Activated B cell treated with CpG ODN at 0.5 μM for 24 hours (primary cell): ENCODE data around the gene ACADS. TPM values are rescaled to one million over a fixed set of nuclear protein-coding genes. Genes with fewer than 3 reads are reported as not detected.

ENCODE experiments used
- ATAC-seq: fragments of 200-7000 bp; cut with Tn5 transposase; one replicate; pipeline ENCODE4 v1.10.0; 2021; ENCODE audit warnings: low read depth, mild to moderate bottlenecking, moderate library complexity
- CTCF ChIA-PET: fragments of 350-600 bp; sonication (Branson Sonifier 250); formaldehyde crosslinking; loops from one replicate; lab custom pipeline; 2021; ENCODE audit warnings: antibody characterized with exemption; lab: Charles Lee
- POLR2A ChIA-PET: fragments of 350-600 bp; sonication (Branson Sonifier 250); formaldehyde crosslinking; loops from one replicate; lab custom pipeline; 2021; ENCODE audit warnings: antibody characterized with exemption; lab: Charles Lee
- DNase-seq: peaks from one replicate; pipeline ENCODE4 v3.0.0; 2022
- H3K27ac Mint-ChIP-seq: one replicate; pipeline ENCODE4 v1.8.0; 2020; ENCODE audit warnings: mixed read lengths
- H3K27me3 Mint-ChIP-seq: one replicate; pipeline ENCODE4 v1.8.0; 2021; ENCODE audit warnings: mixed read lengths
- H3K36me3 Mint-ChIP-seq: one replicate; pipeline ENCODE4 v1.8.0; 2021; ENCODE audit warnings: low read depth, mixed read lengths
- H3K4me1 Mint-ChIP-seq: one replicate; pipeline ENCODE4 v1.8.0; 2021; ENCODE audit warnings: mixed read lengths
- H3K4me3 Mint-ChIP-seq: one replicate; pipeline ENCODE4 v1.8.0; 2020; ENCODE audit warnings: mild to moderate bottlenecking, mixed read lengths
- H3K9me3 Mint-ChIP-seq: one replicate; pipeline ENCODE4 v1.8.0; 2020; ENCODE audit warnings: mixed read lengths
- intact Hi-C: fragments of 100-400 bp; cut with micrococcal nuclease; formaldehyde crosslinking; loops from one replicate; pipeline ENCODE4 v1.15.1; 2024
- total RNA-seq: library from RNA; stranded (reverse); gene quantifications from 2 replicates; pipeline ENCODE4 v1.2.3, GENCODE V29; 2022
- TF ChIP-seq, protein P1 (sequence below): fragments of 200-600 bp; IDR thresholded peaks from one replicate; pipeline ENCODE4 v1.8.0; 2022; ENCODE audit warnings: antibody characterized with exemption, mild to moderate bottlenecking

ACADS gene
- total RNA-seq, 1 donor from 2014 or later, result 11.1 TPM

DNA sequence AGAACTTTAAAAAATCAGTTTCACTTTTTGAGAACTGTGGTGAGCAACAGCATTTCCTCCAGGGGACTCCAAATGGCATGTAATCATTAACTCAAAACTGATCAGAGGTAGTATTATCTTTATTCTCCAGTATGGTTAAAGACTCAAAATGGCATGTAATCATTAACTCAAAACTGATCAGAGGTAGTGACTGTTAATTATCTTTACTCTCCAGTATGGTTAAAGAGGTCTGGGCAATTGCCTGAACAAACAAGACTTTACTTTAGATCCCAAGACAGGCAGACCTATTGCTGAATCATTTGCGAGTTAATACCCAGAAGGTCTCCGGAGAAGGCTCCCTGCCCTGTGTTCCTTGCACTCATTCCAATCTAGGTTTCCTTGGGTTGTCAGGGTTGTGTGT lies 6.6 kb upstream of the ACADS start:
- H3K36me3 Mint-ChIP-seq, result peaks cover 77% of the 10 kb centered on the region
- H3K4me3 Mint-ChIP-seq, result no peak overlapping the region
- H3K27me3 Mint-ChIP-seq, result no peaks in the 10 kb centered on the region
- ChIA-PET CTCF (interaction anchor here (2.1 kb wide), 1 partner anchor 72 kb away, joined by 6 read pairs; no protein-coding TSS in a partner anchor), POLR2A (no interaction called here)
- TF ChIP-seq, protein P1, sequence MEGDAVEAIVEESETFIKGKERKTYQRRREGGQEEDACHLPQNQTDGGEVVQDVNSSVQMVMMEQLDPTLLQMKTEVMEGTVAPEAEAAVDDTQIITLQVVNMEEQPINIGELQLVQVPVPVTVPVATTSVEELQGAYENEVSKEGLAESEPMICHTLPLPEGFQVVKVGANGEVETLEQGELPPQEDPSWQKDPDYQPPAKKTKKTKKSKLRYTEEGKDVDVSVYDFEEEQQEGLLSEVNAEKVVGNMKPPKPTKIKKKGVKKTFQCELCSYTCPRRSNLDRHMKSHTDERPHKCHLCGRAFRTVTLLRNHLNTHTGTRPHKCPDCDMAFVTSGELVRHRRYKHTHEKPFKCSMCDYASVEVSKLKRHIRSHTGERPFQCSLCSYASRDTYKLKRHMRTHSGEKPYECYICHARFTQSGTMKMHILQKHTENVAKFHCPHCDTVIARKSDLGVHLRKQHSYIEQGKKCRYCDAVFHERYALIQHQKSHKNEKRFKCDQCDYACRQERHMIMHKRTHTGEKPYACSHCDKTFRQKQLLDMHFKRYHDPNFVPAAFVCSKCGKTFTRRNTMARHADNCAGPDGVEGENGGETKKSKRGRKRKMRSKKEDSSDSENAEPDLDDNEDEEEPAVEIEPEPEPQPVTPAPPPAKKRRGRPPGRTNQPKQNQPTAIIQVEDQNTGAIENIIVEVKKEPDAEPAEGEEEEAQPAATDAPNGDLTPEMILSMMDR, result no peak
- no peak for ATAC-seq
- no peak for DNase-seq
- peaks cover 17% of the 10 kb centered on the region for H3K4me1 Mint-ChIP-seq
- no peak overlapping the region for H3K27ac Mint-ChIP-seq
- intact Hi-C loops, result loop anchor here (10.0 kb wide), 1 partner anchor 284 kb away; the partner anchor contains the start of gene COX6A1
- H3K9me3 Mint-ChIP-seq, result no peaks in the 10 kb centered on the region

DNA sequence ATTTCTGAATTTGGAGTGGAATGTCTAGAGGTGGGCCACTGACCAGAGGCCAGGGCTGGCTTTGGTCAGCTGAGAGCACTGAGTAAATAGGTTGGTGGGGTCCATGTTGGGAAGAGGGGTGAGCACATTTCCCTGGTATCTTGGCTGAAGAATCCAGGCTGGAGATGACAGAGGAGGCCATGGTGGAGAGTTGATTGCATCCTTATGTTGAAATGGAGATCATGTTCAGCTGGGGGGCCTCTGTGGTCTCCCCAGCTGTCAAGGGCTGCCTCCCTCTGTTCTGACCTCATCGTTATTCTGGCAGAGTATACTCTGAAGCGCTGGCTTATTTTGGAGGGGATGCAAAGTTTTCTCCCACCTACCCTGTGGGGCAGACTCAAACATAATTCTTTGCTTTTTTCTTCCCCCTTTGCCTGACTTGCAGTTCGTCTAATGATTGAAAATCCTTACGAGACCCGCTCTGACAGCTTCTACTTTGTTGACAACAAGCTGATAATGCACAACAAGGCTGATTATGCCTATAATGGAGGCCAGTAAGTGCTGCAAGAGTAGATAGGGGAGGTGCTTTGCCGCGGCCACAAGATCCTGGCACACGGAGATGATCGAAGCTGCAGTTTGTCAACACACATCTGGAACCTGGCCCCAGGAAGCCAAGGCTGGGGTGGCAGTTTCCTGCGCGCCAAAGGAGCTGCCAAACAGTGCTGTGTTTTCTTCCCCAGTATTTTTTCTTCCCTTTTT lies 6.0 kb upstream of the ACADS start:
- H3K9me3 Mint-ChIP-seq, result no peaks in the 10 kb centered on the region
- H3K27me3 Mint-ChIP-seq, result no peaks in the 10 kb centered on the region
- DNase-seq, result no peak
- H3K27ac Mint-ChIP-seq, result no peak overlapping the region
- TF ChIP-seq, protein P1, result no peak
- H3K4me3 Mint-ChIP-seq, result no peak overlapping the region
- H3K4me1 Mint-ChIP-seq, result peaks cover 17% of the 10 kb centered on the region
- peaks cover 74% of the 10 kb centered on the region for H3K36me3 Mint-ChIP-seq
- intact Hi-C loops, result loop anchor here (10.0 kb wide), 1 partner anchor 285 kb away; the partner anchor contains the start of gene COX6A1
- ATAC-seq, result no peak
- POLR2A ChIA-PET, result interaction anchor here (0.6 kb wide), 2 partner anchors 223 to 437 kb away, joined by 4 to 5 read pairs; no protein-coding TSS in a partner anchor
- CTCF ChIA-PET, result interaction anchor here (1.2 to 2.1 kb wide), 2 partner anchors 70 to 73 kb away, joined by 3 to 6 read pairs; no protein-coding TSS in a partner anchor

DNA sequence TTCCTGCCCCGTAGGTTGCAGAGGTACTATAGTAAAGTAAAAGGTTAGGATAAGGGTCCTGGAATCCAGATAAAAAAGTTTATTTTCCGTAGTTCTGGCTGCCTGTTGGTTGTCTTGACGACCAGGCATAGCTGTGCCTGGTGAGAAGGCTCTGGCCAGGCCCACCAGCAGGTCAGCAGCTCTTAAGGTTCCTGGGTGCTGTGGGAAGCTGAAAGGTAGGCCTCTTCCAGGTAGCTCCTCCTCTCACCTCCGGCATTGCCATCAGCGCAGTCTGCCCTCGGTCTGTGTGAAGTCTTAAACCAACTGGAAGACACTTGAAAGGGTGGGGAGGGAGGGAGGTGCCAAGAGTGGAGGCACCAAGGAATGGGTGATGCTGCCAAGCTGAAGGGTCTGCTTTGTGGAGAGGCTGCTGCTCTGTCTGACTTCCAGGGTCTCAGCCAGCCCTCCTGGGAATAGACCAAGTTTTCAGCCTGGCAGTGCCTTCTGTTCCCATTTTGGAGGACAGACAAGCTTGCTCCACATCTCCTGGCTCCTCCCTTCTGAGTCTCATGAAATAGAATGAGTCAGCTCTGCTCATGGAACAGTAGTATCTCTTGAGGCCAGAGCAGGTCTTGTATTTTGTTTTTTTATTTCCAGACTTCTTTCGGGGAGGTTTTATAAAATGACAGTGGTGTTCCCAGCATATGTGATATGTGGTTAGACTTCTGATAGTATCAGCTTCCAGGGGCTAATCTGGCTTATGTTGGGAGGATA lies 5.2 kb upstream of the ACADS start:
- ATAC-seq (no peak), DNase-seq (no peak)
- TF ChIP-seq, protein P1, result no peak
- Mint-ChIP-seq H3K4me1 (peaks cover 25% of the 10 kb centered on the region), H3K36me3 (peaks cover 69% of the 10 kb centered on the region), H3K27me3 (no peaks in the 10 kb centered on the region), H3K9me3 (no peaks in the 10 kb centered on the region), H3K4me3 (no peak overlapping the region), H3K27ac (no peak overlapping the region)
- POLR2A ChIA-PET, result interaction anchor here (0.6 kb wide), 2 partner anchors 224 to 436 kb away, joined by 4 to 5 read pairs; no protein-coding TSS in a partner anchor
- intact Hi-C loops, result no loop called here
- CTCF ChIA-PET, result interaction anchor here (1.2 to 2.1 kb wide), 2 partner anchors 71 to 74 kb away, joined by 3 to 6 read pairs; no protein-coding TSS in a partner anchor

DNA sequence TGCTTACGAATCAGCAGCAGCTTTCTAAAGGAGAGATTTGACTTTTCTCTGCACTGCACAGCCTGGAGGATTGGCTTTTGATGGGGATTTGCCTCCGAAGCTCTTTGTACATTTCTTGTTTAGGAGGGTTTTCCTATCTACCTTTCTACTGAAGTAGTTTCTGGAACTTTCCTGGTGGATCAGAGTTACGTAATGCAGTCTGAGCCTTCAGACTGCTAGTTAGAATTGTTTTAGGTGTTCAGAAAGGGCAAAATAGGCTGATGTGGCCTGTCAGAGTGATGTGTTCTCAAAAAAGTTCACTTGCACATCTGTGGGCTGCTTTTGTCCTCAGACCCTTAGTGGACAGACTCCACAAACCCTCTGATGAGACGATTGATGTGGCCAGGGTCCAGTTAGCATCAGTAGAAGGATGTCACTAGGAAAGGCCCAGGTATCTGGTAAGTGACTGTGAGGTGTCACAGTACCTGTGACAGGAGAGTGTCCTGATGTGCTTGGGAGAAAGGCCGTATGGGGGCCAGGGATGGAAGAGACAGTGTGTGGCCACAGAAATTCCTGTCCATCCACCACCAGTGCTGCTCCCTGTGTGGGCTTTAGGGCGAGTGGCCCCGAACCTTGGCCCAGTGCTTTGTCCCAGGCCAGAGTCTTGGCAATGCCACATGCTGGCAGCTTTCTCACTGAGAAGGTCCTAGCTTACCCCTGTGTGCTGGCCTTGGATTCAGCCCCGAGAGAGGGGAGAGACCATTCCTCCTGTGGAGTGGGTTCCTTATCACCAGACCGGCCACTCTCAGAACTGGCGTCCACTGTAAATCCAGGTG lies 4.4 kb upstream of the ACADS start:
- CTCF ChIA-PET, result interaction anchor here (1.2 to 2.1 kb wide), 3 partner anchors 74 to 138 kb away, joined by 4 to 6 read pairs (median 5); no protein-coding TSS in a partner anchor

More for the DNA sequence above, 4.4 kb upstream of the ACADS start:
- TF ChIP-seq, protein P1, result no peak
- DNase-seq (no peak), ATAC-seq (no peak)
- peaks cover 65% of the 10 kb centered on the region for H3K36me3 Mint-ChIP-seq
- H3K27ac Mint-ChIP-seq, result no peak overlapping the region
- intact Hi-C loops, result no loop called here
- H3K4me1 Mint-ChIP-seq, result peaks cover 28% of the 10 kb centered on the region
- no peak overlapping the region for H3K4me3 Mint-ChIP-seq
- no peaks in the 10 kb centered on the region for H3K9me3 Mint-ChIP-seq
- POLR2A ChIA-PET, result no interaction called here
- no peaks in the 10 kb centered on the region for H3K27me3 Mint-ChIP-seq
